ENCODE results near the gene FGFRL1.

The FGFRL1 gene

GRCh38 chr4:1021386-1022050, 10.1 kb downstream of the FGFRL1 start:
- no peak for DNase-seq (ENCODE audit: low read depth in 1 of 2, low spot score in 1 of 2)

DNA sequence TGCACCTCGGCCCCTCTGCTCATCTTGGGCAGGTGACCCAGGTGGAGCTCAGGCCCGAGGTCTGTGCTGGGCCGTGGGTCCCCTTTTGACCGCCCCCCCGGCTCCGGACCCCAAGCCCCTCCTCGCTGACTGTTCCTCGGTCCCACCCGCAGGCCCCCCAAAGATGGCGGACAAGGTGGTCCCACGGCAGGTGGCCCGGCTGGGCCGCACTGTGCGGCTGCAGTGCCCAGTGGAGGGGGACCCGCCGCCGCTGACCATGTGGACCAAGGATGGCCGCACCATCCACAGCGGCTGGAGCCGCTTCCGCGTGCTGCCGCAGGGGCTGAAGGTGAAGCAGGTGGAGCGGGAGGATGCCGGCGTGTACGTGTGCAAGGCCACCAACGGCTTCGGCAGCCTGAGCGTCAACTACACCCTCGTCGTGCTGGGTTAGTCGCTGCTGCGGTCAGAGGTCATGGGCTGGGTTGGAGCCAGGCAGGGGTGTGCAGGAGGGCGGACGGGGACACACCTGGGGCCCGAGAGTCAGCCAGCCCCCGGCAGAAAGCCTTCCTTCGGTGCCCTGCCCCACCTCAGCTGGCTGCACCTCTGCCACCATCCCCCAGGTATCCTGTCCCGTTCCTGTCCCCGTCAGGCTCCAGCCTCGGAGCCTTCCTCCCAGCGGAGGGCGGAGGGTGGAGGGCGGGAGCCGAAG, 10.8 kb downstream of the FGFRL1 start:
- DNase-seq (ENCODE audit: low read depth in 1 of 2, low spot score in 1 of 2) = no peak

DNA sequence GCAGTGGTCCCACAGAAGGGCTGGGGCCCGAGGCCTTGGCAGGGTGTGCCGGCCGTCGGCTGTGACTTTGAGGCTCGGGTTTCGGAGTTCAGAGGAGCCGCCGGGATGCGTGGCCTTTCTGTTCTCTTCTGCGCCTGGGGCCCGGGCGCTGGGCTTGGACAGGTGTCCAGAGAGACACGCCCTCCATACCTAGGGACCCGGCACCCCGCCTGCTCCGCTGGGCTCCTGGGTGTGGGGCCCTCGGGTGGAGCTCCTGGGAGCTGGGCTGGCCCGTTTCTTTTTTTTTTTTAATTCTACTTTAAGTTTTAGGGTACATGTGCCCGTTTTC, 11.3 kb downstream of the FGFRL1 start:
- DNase-seq (ENCODE audit: low read depth in 1 of 2, low spot score in 1 of 2) = no peak

- no peak for DNase-seq (ENCODE audit: low read depth in 1 of 2, low spot score in 1 of 2)
These were observed 11.7 kb downstream of the FGFRL1 start for GRCh38 chr4:1023075-1023640.

DNA sequence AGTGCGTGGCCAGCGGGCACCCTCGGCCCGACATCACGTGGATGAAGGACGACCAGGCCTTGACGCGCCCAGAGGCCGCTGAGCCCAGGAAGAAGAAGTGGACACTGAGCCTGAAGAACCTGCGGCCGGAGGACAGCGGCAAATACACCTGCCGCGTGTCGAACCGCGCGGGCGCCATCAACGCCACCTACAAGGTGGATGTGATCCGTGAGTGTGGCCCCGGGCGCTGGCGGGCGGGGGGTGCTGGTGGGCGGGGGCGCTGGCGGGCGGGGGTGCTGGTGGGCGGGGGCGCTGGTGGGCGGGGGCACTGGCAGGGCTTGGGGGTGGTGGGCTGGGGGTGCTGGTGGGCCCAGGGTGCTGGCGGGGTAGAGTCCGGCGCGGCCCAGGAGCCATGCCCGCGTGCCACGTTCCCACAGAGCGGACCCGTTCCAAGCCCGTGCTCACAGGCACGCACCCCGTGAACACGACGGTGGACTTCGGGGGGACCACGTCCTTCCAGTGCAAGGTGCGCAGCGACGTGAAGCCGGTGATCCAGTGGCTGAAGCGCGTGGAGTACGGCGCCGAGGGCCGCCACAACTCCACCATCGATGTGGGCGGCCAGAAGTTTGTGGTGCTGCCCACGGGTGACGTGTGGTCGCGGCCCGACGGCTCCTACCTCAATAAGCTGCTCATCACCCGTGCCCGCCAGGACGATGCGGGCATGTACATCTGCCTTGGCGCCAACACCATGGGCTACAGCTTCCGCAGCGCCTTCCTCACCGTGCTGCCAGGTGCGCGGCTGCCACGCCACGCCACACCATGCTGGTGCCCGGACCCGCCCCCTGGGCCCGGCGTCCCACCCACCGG, 12.7 kb downstream of the FGFRL1 start:
- DNase-seq (ENCODE audit: low read depth in 1 of 2, low spot score in 1 of 2) = no peak

GRCh38 chr4:1024882-1025545, 13.6 kb downstream of the FGFRL1 start:
- no peak for DNase-seq (ENCODE audit: low read depth in 1 of 2, low spot score in 1 of 2)

GRCh38 chr4:1026115-1026514, 14.7 kb downstream of the FGFRL1 start:
- DNase-seq (ENCODE audit: low read depth in 1 of 2, low spot score in 1 of 2) = no peak

DNA sequence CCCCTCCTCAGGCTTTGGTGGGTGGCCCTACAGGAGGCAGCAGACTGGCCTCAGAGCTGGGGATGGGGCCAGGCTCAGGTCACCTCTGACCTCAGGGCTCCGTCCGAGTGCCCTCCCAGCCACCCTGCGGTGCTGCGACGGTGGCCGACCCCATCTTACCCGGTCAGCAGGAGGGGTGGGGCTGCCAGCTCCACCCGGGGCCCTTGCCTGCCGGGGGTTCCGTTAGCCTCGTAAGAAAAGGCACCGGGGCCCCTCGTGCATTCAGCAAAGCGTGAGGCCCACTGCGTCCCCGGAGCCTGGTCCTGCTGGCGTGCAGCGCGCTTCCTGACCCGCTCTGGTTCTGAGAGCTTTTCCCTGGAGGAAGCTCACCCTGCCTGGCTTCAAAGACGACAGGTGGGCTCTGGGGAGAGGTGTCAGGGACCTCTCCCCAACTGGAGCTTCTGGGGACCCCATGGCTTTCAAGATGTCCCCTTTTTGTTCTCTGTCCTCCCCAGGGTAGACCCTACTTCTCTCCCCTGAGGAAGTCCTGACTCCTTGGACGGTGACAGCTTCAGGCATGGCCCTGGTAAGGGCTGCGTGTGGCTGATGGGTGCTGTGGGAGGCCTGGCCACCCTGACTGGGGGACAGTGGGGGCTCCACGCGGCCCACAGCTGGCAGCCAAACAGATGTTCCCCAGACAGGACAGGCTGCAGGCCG, 15.9 kb downstream of the FGFRL1 start:
- no peak for DNase-seq (ENCODE audit: low read depth in 1 of 2, low spot score in 1 of 2)

DNA sequence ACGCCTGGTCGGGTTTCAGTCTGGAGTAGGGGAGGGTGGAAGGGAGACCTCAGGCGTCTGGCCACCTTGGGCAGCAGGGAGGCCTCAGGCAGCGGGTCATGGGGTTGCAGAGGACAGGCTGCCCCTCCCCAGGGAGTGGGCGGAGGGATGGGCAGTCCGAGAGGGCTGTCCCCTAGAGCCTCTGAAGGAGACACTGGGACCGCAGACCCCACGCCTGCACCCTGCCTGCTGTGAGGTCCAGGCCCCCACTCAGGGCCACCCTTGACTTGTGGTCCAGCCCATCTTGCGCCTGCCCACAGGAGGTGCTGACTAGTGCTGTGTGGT, 16.5 kb downstream of the FGFRL1 start:
- DNase-seq (ENCODE audit: low read depth in 1 of 2, low spot score in 1 of 2) = no peak

DNA sequence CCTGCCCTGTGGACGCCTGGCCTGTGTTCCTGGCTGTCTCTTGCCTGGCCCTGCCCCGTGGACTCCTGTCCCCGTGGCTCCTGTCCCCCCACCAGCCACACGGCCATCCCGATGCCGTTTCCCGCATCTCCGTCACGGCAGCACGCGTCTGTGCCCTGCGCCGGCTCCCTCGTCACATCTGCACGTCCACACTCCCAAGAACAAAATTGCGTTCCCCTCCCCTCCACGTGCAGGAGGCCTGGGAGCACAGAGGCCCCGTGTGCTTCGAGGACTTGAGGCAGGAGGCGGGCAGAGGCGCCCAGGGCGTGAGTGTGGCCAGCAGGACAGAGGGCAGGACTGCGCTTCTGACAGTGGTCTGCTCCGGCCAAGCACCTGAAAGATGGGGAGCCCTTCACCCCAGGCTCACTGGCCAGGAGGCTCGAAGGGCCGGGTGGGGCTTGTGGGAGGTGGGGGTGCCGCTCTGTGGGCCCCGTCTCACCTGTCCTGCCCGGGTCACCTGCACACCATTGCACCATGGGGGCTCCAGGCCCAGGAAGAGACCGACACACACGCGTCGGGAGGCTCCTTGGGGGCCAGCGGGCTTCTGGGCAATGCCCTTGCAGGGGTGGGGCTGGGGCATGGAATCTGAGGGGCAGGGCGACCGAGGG, 17.3 kb downstream of the FGFRL1 start:
- no peak for DNase-seq (ENCODE audit: low read depth in 1 of 2, low spot score in 1 of 2)

- DNase-seq (ENCODE audit: low read depth in 1 of 2, low spot score in 1 of 2) = no peak
These were observed 18.1 kb downstream of the FGFRL1 start for GRCh38 chr4:1029529-1029928.

DNA sequence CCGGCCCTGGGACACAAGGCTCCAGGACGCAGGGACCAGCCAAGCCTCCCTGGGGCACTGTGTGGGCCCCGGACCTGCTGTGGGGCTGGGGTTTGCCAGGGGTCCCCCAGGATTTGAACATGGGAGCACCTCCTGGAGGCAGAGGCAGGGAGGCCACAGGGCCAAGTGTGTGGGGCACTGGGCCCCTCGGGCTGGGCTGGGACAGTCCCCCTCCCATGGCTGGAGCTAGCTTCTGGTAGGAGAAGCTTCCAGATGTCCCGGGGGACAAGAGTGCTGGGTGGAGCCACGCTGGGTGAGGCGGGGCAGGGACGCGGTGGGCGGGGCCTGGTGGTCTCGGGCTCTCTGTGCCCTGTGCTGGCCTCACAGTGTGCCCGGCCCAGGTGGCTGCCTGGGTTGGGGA, 18.6 kb downstream of the FGFRL1 start:
- DNase-seq (ENCODE audit: low read depth in 1 of 2, low spot score in 1 of 2) = no peak

DNA sequence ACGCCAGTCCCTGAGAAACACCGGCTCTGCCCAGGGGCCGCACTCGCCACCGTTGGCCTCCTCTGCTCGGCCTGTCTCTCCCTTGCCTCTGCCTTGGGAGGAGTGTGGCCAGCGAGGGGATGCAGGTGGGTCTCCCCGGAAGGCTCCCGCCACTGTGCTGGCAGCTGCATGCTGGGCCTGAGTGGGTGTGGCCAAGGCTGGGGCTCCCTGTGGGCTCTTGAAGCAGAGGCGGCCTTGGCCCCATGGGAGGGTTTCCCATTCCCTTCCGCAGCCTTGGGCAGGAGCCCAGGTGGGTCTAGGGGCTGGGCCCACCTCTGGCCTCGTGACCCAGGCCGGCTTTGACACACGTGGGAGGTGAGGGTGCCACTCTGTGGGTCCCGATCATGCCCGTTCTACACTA, 19.1 kb downstream of the FGFRL1 start:
- DNase-seq (ENCODE audit: low read depth in 1 of 2, low spot score in 1 of 2) = no peak

- DNase-seq (ENCODE audit: low read depth in 1 of 2, low spot score in 1 of 2) = no peak
These were observed 19.9 kb downstream of the FGFRL1 start for GRCh38 chr4:1031346-1031745.

DNA sequence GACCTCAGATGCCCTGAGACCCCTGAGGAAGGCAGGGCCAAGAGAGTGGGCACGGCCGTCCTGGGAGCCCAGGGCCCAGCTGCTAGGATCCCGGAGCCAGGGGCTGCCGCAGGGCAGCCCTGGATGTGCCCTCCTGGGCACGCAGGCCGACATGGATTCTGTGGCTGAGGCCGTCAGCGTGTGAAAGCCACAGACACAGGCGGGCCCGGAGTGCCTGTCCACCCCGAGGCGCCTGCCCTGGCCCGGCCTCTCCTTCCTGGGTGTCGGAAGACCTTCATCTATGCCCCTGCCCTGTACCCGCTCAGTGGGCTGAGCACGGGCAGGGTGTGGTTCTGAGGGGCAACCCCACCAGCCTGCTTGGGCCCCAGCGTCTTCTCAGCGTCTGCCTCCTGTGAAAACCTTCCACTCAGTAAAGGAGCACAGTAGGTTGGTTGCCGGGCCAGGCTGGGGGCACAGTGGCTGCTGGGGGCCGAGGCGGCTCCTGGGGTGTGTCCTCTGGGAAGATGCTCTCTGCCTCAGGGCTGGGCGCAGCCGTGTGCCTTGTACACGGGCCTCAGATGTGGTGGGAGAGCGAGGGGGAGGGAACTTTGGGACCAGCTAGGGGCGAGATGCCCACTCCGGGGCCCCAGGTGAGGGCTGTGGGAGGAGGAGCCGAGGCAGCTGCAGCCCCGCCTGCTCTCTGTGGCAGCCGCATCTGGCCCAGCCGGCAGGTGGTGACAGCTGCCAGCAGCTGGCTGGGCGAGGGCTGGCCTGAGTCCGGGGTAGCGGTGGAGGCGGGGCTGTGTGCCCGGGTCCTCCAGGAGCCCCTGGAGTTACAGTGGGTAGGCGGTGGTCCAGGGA, 20.8 kb downstream of the FGFRL1 start:
- DNase-seq (ENCODE audit: low read depth in 1 of 2, low spot score in 1 of 2) = no peak

- DNase-seq (ENCODE audit: low read depth in 1 of 2, low spot score in 1 of 2) = no peak
These were observed 21.4 kb downstream of the FGFRL1 start for GRCh38 chr4:1032861-1033260.

GRCh38 chr4:1033840-1034551, 22.6 kb downstream of the FGFRL1 start:
- DNase-seq (ENCODE audit: low read depth in 1 of 2, low spot score in 1 of 2) = no peak

DNA sequence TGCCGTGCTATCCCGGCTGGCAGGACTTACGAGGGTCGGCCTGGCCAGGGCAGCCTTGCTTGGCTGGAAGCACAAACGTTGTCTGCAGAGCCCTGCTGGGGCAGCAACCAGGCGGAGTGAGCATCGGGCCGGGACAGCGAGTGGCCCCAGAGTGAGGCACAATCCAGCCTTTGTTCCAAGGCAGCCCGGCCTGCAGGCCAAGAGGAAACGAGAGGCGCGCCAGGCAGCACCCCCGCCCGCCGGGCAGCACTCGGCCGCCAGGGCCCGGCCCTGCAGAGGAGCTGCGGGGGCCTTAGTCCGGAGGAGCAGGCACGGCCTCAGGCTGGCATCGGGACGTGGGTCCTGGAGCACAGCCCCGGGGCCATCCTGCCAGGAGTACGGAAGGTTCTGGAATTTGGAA, 24.1 kb downstream of the FGFRL1 start:
- DNase-seq (ENCODE audit: low read depth in 1 of 2, low spot score in 1 of 2) = no peak

GRCh38 chr4:1036095-1036494, 24.7 kb downstream of the FGFRL1 start:
- no peak for DNase-seq (ENCODE audit: low read depth in 1 of 2, low spot score in 1 of 2)
